Measurements from ENCODE around the gene SULF2. TPM values are rescaled to one million over a fixed set of nuclear protein-coding genes. Genes with fewer than 3 reads are reported as not detected.

The SULF2 gene
- total RNA-seq, 2 experiments from 2014 or later = 0.47 to 0.50 TPM

- POLR2A ChIA-PET = no interaction called here
- no peak for ATAC-seq
- CTCF ChIA-PET = no interaction called here
- Mint-ChIP-seq H3K4me1 (ENCODE audit: low read depth) (peaks cover 5% of the 10 kb centered on the region), H3K9me3 (no peaks in the 10 kb centered on the region), H3K27me3 (peaks cover 27% of the 10 kb centered on the region), H3K4me3 (no peak overlapping the region), H3K36me3 (ENCODE audit: low read depth) (no peaks in the 10 kb centered on the region), H3K27ac (no peak overlapping the region)
- no peak for TF ChIP-seq CTCF (IDR thresholded peaks at IDR 0.05)
- no peak for DNase-seq
- intact Hi-C loops (cut with micrococcal nuclease) = no loop called here
Measured at GRCh38 chr20:47789764-47790579, 4.7 kb upstream of the SULF2 start.

GRCh38 chr20:47789081-47789763 lies 3.9 kb upstream of the SULF2 start:
- H3K36me3 Mint-ChIP-seq (ENCODE audit: low read depth) = no peaks in the 10 kb centered on the region
- peaks cover 33% of the 10 kb centered on the region for H3K27me3 Mint-ChIP-seq
- H3K27ac Mint-ChIP-seq = no peak overlapping the region
- POLR2A ChIA-PET = no interaction called here
- no peak for TF ChIP-seq CTCF (IDR thresholded peaks at IDR 0.05)
- intact Hi-C loops (cut with micrococcal nuclease) = no loop called here
- H3K9me3 Mint-ChIP-seq = no peaks in the 10 kb centered on the region
- ATAC-seq = no peak
- H3K4me1 Mint-ChIP-seq (ENCODE audit: low read depth) = peaks cover 9% of the 10 kb centered on the region
- no peak for DNase-seq
- CTCF ChIA-PET = no interaction called here
- no peak overlapping the region for H3K4me3 Mint-ChIP-seq

- intact Hi-C loops (cut with micrococcal nuclease) = no loop called here
- H3K9me3 Mint-ChIP-seq = no peaks in the 10 kb centered on the region
- peaks cover 38% of the 10 kb centered on the region for H3K27me3 Mint-ChIP-seq
- no peak for DNase-seq
- ATAC-seq = no peak
- ChIA-PET CTCF (no interaction called here), POLR2A (no interaction called here)
- H3K4me3 Mint-ChIP-seq = no peak overlapping the region
- no peak overlapping the region for H3K27ac Mint-ChIP-seq
- peaks cover 9% of the 10 kb centered on the region for H3K4me1 Mint-ChIP-seq (ENCODE audit: low read depth)
- TF ChIP-seq CTCF (IDR thresholded peaks at IDR 0.05) = no peak
- no peaks in the 10 kb centered on the region for H3K36me3 Mint-ChIP-seq (ENCODE audit: low read depth)
Measured at GRCh38 chr20:47788741-47789080, 3.4 kb upstream of the SULF2 start.

GRCh38 chr20:47786765-47787107 lies 1.5 kb upstream of the SULF2 start:
- Mint-ChIP-seq H3K36me3 (ENCODE audit: low read depth) (no peaks in the 10 kb centered on the region), H3K27ac (no peak overlapping the region), H3K4me3 (no peak overlapping the region), H3K4me1 (ENCODE audit: low read depth) (peaks cover 9% of the 10 kb centered on the region), H3K9me3 (no peaks in the 10 kb centered on the region), H3K27me3 (peaks cover 51% of the 10 kb centered on the region)
- no peak for ATAC-seq
- no peak for TF ChIP-seq CTCF (IDR thresholded peaks at IDR 0.05)
- CTCF ChIA-PET = interaction anchor here (0.6 to 1.7 kb wide), 7 partner anchors 10 to 834 kb away, joined by 3 to 7 read pairs (median 3); no protein-coding TSS in a partner anchor
- POLR2A ChIA-PET = no interaction called here
- intact Hi-C loops (cut with micrococcal nuclease) = no loop called here
- no peak for DNase-seq
